Measurements from ENCODE around the gene PDZD2. TPM values are rescaled to one million over a fixed set of nuclear protein-coding genes. Genes with fewer than 3 reads are reported as not detected.

PDZD2 gene
- total RNA-seq, 1 donor from 2014 or later = 70.9 TPM

DNA sequence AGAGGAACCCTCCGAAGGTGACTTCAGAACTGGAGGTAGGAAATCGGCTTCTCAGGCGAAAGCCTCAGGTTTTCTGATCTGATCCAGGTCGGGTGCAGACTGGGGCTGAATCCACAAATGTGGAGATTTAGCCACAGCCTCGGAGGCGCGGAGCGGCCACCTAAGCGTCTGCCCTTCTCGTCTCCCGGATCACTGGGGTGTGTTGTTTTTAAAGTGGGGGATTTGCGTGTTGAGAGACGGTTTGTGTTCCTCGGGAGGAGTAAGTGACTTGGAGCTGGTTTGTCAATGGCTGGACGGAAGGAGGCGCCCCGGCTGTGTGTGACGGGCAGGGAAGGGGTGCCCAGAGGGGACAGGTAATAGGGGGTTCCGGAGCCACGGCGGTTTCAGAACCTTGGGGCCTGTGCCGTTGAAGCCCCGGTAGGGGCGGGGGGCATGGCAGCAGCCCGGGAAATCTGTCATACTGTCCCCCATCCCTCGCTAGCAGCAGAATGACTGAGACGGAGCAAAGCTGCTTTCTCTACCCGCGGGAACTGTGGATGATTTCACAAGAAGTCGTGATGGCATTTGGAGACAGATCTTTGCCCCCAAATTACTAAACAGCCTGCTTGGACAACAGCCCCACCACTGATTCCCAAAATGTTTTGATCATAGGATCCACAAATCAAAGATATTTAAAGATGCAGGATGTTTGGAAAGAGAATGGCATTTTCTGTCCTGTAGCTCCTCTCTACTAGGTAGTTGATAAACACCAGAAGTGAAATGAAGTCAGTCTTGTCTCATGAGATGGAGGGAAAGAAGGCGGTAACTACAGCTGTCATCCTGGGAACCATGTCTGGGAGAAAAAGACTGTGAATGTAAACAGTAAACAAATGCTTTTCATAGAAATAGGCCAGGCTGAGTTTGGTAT, 216.5 kb downstream of the PDZD2 start:
- DNase-seq (peak; percentile 81), ATAC-seq (peak; percentile 73)
- H3K9me3 ChIP-seq = peaks cover 8% of the 10 kb centered on the region
- intact Hi-C loops (cut with DNase I) = no loop called here
- TF ChIP-seq, protein P1, sequence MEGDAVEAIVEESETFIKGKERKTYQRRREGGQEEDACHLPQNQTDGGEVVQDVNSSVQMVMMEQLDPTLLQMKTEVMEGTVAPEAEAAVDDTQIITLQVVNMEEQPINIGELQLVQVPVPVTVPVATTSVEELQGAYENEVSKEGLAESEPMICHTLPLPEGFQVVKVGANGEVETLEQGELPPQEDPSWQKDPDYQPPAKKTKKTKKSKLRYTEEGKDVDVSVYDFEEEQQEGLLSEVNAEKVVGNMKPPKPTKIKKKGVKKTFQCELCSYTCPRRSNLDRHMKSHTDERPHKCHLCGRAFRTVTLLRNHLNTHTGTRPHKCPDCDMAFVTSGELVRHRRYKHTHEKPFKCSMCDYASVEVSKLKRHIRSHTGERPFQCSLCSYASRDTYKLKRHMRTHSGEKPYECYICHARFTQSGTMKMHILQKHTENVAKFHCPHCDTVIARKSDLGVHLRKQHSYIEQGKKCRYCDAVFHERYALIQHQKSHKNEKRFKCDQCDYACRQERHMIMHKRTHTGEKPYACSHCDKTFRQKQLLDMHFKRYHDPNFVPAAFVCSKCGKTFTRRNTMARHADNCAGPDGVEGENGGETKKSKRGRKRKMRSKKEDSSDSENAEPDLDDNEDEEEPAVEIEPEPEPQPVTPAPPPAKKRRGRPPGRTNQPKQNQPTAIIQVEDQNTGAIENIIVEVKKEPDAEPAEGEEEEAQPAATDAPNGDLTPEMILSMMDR (IDR thresholded peaks at IDR 0.05) = peak; percentile 40
- peak overlapping the region; percentile 74 for H3K4me3 ChIP-seq
- no peaks in the 10 kb centered on the region for H3K27me3 ChIP-seq
- no peaks in the 10 kb centered on the region for H3K36me3 ChIP-seq
- H3K4me1 ChIP-seq = peaks cover 19% of the 10 kb centered on the region
- peak overlapping the region; percentile 87 for H3K27ac ChIP-seq

DNA sequence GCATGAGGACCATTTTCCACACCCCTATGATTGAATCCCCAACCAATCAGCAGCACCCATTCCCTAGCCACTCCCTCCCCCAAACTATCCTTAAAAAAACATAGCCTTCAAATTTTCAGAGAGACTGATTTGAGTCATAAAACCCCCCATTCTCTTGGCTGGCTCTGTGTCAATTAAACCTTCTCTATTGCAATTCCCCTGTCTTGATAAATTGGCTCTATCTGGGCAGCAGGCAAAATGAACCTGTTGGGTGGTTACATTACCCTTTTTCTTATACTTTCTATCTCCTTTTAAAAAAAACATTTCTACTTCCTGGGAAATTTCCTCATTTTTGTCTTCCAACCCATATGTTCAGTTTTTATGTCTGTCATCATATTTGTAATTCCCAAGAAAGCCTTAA, 220.2 kb downstream of the PDZD2 start:
- intact Hi-C loops (cut with DNase I) = no loop called here
- no peak for DNase-seq
- no peaks in the 10 kb centered on the region for H3K36me3 ChIP-seq
- no peak for ATAC-seq
- H3K9me3 ChIP-seq = peaks cover 8% of the 10 kb centered on the region
- TF ChIP-seq, protein P1 (IDR thresholded peaks at IDR 0.05) = no peak
- H3K27me3 ChIP-seq = no peaks in the 10 kb centered on the region
- no peak overlapping the region for H3K4me3 ChIP-seq
- H3K4me1 ChIP-seq = peaks cover 8% of the 10 kb centered on the region
- H3K27ac ChIP-seq = no peak overlapping the region

DNA sequence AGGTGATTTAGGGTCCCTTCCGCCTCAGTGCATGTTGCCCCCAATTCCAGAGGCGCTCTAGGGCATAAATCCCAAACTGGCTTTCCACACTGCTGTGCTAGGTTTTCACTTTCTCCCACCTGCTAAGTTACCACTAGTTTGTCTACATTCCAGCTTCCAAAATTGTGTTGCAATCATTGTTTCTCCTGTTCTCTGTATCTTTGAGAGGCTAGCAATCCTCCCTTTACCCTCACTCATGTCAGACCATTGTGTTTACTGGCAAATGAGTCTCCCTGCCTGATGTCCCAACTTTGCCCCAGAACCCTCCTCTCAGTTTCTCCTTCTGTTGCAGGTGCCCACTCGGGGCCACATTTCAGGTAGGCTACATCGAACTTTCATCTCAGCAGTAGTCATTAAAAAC, 221.3 kb downstream of the PDZD2 start:
- TF ChIP-seq, protein P1 (IDR thresholded peaks at IDR 0.05) = no peak
- intact Hi-C loops (cut with DNase I) = no loop called here
- no peak for DNase-seq
- H3K27ac ChIP-seq = no peak overlapping the region
- ATAC-seq = no peak
- H3K27me3 ChIP-seq = no peaks in the 10 kb centered on the region
- H3K36me3 ChIP-seq = no peaks in the 10 kb centered on the region
- peaks cover 5% of the 10 kb centered on the region for H3K4me1 ChIP-seq
- no peak overlapping the region for H3K4me3 ChIP-seq
- H3K9me3 ChIP-seq = peaks cover 8% of the 10 kb centered on the region

DNA sequence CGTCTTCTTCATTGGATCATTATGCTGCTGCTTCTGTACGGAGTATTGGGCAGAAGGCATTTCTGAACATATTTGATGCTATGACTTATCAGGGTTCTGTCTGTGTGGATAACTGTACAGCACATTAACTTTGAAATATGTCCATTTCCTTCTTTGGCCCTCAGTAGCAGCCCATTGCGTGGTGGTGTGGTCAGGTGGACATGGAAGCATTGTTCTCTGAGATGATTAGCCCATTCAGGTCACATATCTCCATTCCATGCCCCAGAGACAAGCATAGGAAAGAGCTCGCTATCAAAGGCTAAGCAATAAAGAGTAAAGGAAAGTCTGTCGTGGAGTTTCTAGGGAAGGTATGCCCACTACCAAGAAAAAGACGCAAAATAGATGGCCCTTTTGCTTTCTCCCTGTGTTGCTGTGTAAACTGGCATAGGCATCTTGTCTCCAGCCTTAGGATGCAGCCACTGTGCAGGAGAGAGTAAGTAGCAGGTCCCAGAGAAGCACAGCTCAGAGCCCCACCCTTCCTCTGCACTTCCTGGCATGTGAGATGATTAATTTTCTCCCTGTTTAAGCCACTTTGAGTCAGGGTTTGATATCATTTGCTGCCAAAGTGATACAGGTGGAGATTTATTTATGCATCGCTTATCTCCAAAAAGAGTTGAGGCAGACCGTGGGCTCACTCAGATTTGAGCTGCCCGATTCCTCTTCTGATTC, 221.9 kb downstream of the PDZD2 start:
- intact Hi-C loops (cut with DNase I) = no loop called here
- H3K4me3 ChIP-seq = no peak overlapping the region
- ATAC-seq (peak; percentile 43), DNase-seq (no peak)
- no peaks in the 10 kb centered on the region for H3K36me3 ChIP-seq
- H3K4me1 ChIP-seq = peaks cover 2% of the 10 kb centered on the region
- TF ChIP-seq, protein P1 (IDR thresholded peaks at IDR 0.05) = no peak
- H3K27me3 ChIP-seq = no peaks in the 10 kb centered on the region
- no peak overlapping the region for H3K27ac ChIP-seq
- H3K9me3 ChIP-seq = peaks cover 8% of the 10 kb centered on the region

DNA sequence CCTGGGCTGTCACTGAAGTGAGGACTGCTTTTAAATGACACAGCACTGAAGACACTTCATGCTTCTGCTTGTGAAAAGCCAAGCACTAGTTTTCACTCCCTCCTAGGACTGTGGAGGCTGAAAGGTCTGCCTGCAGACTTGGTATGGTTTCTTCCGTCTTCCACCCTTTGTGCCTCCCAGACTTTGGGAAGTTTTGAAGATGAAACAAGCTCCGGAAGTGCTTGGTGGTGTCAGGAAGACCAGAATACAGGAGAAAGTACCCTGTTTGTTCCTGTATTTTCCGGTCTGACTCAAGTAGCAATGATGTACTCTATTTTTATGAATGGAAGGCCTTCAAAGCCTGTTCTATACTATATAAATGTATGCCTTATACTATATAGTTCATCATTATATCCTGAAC, 222.7 kb downstream of the PDZD2 start:
- intact Hi-C loops (cut with DNase I) = no loop called here
- H3K27ac ChIP-seq = no peak overlapping the region

More for the DNA sequence above, 222.7 kb downstream of the PDZD2 start:
- Histone ChIP-seq H3K4me3 (no peak overlapping the region), H3K36me3 (no peaks in the 10 kb centered on the region), H3K27me3 (no peaks in the 10 kb centered on the region), H3K9me3 (peaks cover 8% of the 10 kb centered on the region), H3K4me1 (no peaks in the 10 kb centered on the region)
- TF ChIP-seq, protein P1 (IDR thresholded peaks at IDR 0.05) = no peak
- no peak for ATAC-seq
- no peak for DNase-seq

Data from upper lobe of right lung (tissue), 1 donor.